ENCODE measurements around the gene ZNF324. TPM values are rescaled to one million over a fixed set of nuclear protein-coding genes. Genes with fewer than 3 reads are reported as not detected.

ZNF324 gene
- total RNA-seq, 6 experiments from 2014 or later: 5.6 to 7.5 (median 6.8) TPM

GRCh38 chr19:58479303-58479702, 12.4 kb downstream of the ZNF324 start:
- Mint-ChIP-seq H3K4me1 (ENCODE audit: low read depth) (peaks cover 20% of the 10 kb centered on the region), H3K27ac (no peak overlapping the region), H3K4me3 (no peak overlapping the region), H3K36me3 (ENCODE audit: low read depth) (no peaks in the 10 kb centered on the region; the same call in 1 of the 2 replicates), H3K27me3 (ENCODE audit: insufficient read depth) (peaks cover 3% of the 10 kb centered on the region), H3K9me3 (no peaks in the 10 kb centered on the region)
- no peak for DNase-seq
- no peak for TF ChIP-seq CTCF (IDR thresholded peaks at IDR 0.05)

- peaks cover 3% of the 10 kb centered on the region for H3K27me3 Mint-ChIP-seq (ENCODE audit: insufficient read depth)
Measured at GRCh38 chr19:58479736-58480480, 13.0 kb downstream of the ZNF324 start.

GRCh38 chr19:58480481-58480830, 13.6 kb downstream of the ZNF324 start:
- no peak for TF ChIP-seq CTCF (IDR thresholded peaks at IDR 0.05)
- no peak for DNase-seq
- H3K9me3 Mint-ChIP-seq: no peaks in the 10 kb centered on the region
- H3K4me1 Mint-ChIP-seq (ENCODE audit: low read depth): peaks cover 9% of the 10 kb centered on the region
- H3K4me3 Mint-ChIP-seq: no peak overlapping the region
- peaks cover 3% of the 10 kb centered on the region for H3K27me3 Mint-ChIP-seq (ENCODE audit: insufficient read depth)
- no peak overlapping the region for H3K27ac Mint-ChIP-seq
- no peaks in the 10 kb centered on the region; the same call in 1 of the 2 replicates for H3K36me3 Mint-ChIP-seq (ENCODE audit: low read depth)

More at GRCh38 chr19:58479736-58480480, 13.0 kb downstream of the ZNF324 start:
- H3K36me3 Mint-ChIP-seq (ENCODE audit: low read depth): no peaks in the 10 kb centered on the region; the same call in 1 of the 2 replicates
- H3K4me3 Mint-ChIP-seq: no peak overlapping the region
- no peak overlapping the region for H3K27ac Mint-ChIP-seq
- DNase-seq: no peak
- peaks cover 14% of the 10 kb centered on the region for H3K4me1 Mint-ChIP-seq (ENCODE audit: low read depth)
- H3K9me3 Mint-ChIP-seq: no peaks in the 10 kb centered on the region
- no peak for TF ChIP-seq CTCF (IDR thresholded peaks at IDR 0.05)

- TF ChIP-seq CTCF (IDR thresholded peaks at IDR 0.05): no peak
- H3K27me3 Mint-ChIP-seq (ENCODE audit: insufficient read depth): peaks cover 3% of the 10 kb centered on the region
- H3K4me1 Mint-ChIP-seq (ENCODE audit: low read depth): peaks cover 9% of the 10 kb centered on the region
- H3K9me3 Mint-ChIP-seq: no peaks in the 10 kb centered on the region
- no peak for DNase-seq
- H3K4me3 Mint-ChIP-seq: no peak overlapping the region
- no peaks in the 10 kb centered on the region; the same call in 1 of the 2 replicates for H3K36me3 Mint-ChIP-seq (ENCODE audit: low read depth)
- H3K27ac Mint-ChIP-seq: no peak overlapping the region
Measured at GRCh38 chr19:58480831-58481230, 14.0 kb downstream of the ZNF324 start.

- H3K4me3 Mint-ChIP-seq: no peak overlapping the region
- no peak for DNase-seq
- TF ChIP-seq CTCF (IDR thresholded peaks at IDR 0.05): no peak
- no peaks in the 10 kb centered on the region for H3K4me1 Mint-ChIP-seq (ENCODE audit: low read depth)
- no peaks in the 10 kb centered on the region for H3K36me3 Mint-ChIP-seq (ENCODE audit: low read depth)
- no peaks in the 10 kb centered on the region for H3K9me3 Mint-ChIP-seq
- no peak overlapping the region for H3K27ac Mint-ChIP-seq
- no peaks in the 10 kb centered on the region; the same call in 1 of the 2 replicates for H3K27me3 Mint-ChIP-seq (ENCODE audit: insufficient read depth)
Measured at GRCh38 chr19:58482372-58482771, 15.5 kb downstream of the ZNF324 start.
